GM18502 (cell line): Measurements from ENCODE around the gene RAB30.
A peak's percentile ranks its signal among the peaks of the same experiment; 100 is the strongest.

ENCODE experiments used
- ATAC-seq: cut with Tn5 transposase; IDR thresholded peaks from one replicate; pipeline ENCODE4 v1.9.1; 2021; ENCODE audit warnings: mild to moderate bottlenecking; ENCODE audit not compliant: unreplicated experiment, poor library complexity

The RAB30 gene

GRCh38 chr11:83071567-83072349, at the start of gene RAB30:
RAB30 (minus strand) TSS chr11:83071897; CDS start chr11:82997316, 74,581 bp downstream.
- peak; percentile 96 for ATAC-seq

- no peak for ATAC-seq
These were observed 48.6 kb upstream of the RAB30 start for GRCh38 chr11:83120327-83120726.

- no peak for ATAC-seq
These were observed 47.5 kb upstream of the RAB30 start for GRCh38 chr11:83119216-83119615.

GRCh38 chr11:83118814-83119213, 47.1 kb upstream of the RAB30 start:
- ATAC-seq = no peak

GRCh38 chr11:83116015-83116641, 44.4 kb upstream of the RAB30 start:
- no peak for ATAC-seq

- no peak for ATAC-seq
These were observed 43.9 kb upstream of the RAB30 start for GRCh38 chr11:83115551-83115950.

GRCh38 chr11:83115026-83115425, 43.3 kb upstream of the RAB30 start:
- ATAC-seq = no peak

- no peak for ATAC-seq
These were observed 41.2 kb upstream of the RAB30 start for GRCh38 chr11:83112886-83113285.

- ATAC-seq = no peak
These were observed 33.5 kb upstream of the RAB30 start for GRCh38 chr11:83105168-83105567.

GRCh38 chr11:83102834-83103233, 31.1 kb upstream of the RAB30 start:
- no peak for ATAC-seq

GRCh38 chr11:83097429-83098075, 25.9 kb upstream of the RAB30 start:
- no peak for ATAC-seq

- no peak for ATAC-seq
These were observed 21.9 kb upstream of the RAB30 start for GRCh38 chr11:83093634-83094033.

- ATAC-seq = no peak
These were observed 21.0 kb upstream of the RAB30 start for GRCh38 chr11:83092488-83093384.

GRCh38 chr11:83088965-83089364, 17.3 kb upstream of the RAB30 start:
- ATAC-seq = no peak

GRCh38 chr11:83087035-83087434, 15.3 kb upstream of the RAB30 start:
- ATAC-seq = no peak

GRCh38 chr11:83079820-83080219, 8.1 kb upstream of the RAB30 start:
- no peak for ATAC-seq

- ATAC-seq = no peak
These were observed 6.6 kb upstream of the RAB30 start for GRCh38 chr11:83078269-83078668.

- no peak for ATAC-seq
These were observed 2.2 kb upstream of the RAB30 start for GRCh38 chr11:83073884-83074283.

GRCh38 chr11:83073258-83073657, 1.6 kb upstream of the RAB30 start:
- ATAC-seq = no peak
